Measurements from ENCODE around the gene LY6G6F. TPM values are rescaled to one million over a fixed set of nuclear protein-coding genes. Genes with fewer than 3 reads are reported as not detected.
A peak's percentile ranks its signal among the peaks of the same experiment; 100 is the strongest.

The LY6G6F gene, protein sequence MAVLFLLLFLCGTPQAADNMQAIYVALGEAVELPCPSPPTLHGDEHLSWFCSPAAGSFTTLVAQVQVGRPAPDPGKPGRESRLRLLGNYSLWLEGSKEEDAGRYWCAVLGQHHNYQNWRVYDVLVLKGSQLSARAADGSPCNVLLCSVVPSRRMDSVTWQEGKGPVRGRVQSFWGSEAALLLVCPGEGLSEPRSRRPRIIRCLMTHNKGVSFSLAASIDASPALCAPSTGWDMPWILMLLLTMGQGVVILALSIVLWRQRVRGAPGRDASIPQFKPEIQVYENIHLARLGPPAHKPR
- total RNA-seq (not detected), total RNA-seq (0 to 0.11 (median 0) reads per million in 172 experiments)
- 0.08 TPM for polyA plus RNA-seq (2013, experiment 1 of 2)
- 0.30 TPM for polyA plus RNA-seq (2013, experiment 2 of 2)

DNA sequence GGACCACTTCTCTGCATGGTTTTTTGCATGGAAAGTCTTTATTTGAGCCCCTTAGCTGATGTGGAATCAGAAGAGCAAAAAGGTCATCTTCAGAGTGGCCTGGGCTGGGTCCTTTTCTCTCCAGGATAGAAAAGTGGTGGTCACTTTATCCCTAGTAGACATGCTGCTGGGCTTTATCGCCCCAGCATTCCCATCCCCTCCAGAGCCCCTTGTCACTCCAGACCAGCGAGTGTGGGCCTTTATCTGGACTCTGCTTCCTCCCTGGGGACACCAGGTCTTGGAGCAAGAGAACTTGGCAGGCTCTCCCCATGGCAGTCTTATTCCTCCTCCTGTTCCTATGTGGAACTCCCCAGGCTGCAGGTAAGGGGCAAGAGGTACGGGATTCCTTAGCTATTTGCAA lies at the start of gene LY6G6F:
TSS of gene LY6G6F (plus strand) at position 268 of the 400 bp plus-strand sequence. CDS start at position 309, 41 bp downstream.
- ATAC-seq (ENCODE audit: poor library complexity), result no peak
- H3K4me3 Mint-ChIP-seq, result no peak within 1 kb of the TSS
- Histone ChIP-seq H3K9me3 (ENCODE audit: control insufficient read depth in 1 of 2, insufficient read depth in 1 of 2, low read length in 2 of 2) (no peaks in the 10 kb centered on the region), H3K27ac (ENCODE audit: low read depth in 1 of 2, low read length in 2 of 2) (no peak within 1 kb of the TSS), H3K36me3 (ENCODE audit: insufficient read depth, low read length) (no peaks in the 10 kb centered on the region), H3K4me1 (ENCODE audit: insufficient read depth, low read length) (peaks cover 29% of the 10 kb centered on the region), H3K27me3 (ENCODE audit: control insufficient read depth in 1 of 2, insufficient read depth in 2 of 2, low read length in 2 of 2) (no peaks in the 10 kb centered on the region), H3K4me3 (ENCODE audit: low read length) (no peak within 1 kb of the TSS)
- POLR2A ChIA-PET, result interaction anchor here (1.8 kb wide), 1 partner anchor 87 kb away, joined by 5 read pairs; no protein-coding TSS in a partner anchor
- CTCF ChIA-PET, result interaction anchor here (0.7 kb wide), 1 partner anchor 78 kb away, joined by 4 read pairs; no protein-coding TSS in a partner anchor
- H3K36me3 Mint-ChIP-seq (ENCODE audit: low read depth), result peaks cover 11% of the 10 kb centered on the region
- no peaks in the 10 kb centered on the region for H3K27me3 Mint-ChIP-seq
- peaks cover 17% of the 10 kb centered on the region for H3K4me1 Mint-ChIP-seq (ENCODE audit: low read depth)
- DNase-seq, result no peak
- TF ChIP-seq CTCF (IDR thresholded peaks at IDR 0.05), result no peak
- no peaks in the 10 kb centered on the region for H3K9me3 Mint-ChIP-seq
- intact Hi-C loops (cut with DNase I, micrococcal nuclease), result no loop called here
- H3K27ac Mint-ChIP-seq, result no peak within 1 kb of the TSS

DNA sequence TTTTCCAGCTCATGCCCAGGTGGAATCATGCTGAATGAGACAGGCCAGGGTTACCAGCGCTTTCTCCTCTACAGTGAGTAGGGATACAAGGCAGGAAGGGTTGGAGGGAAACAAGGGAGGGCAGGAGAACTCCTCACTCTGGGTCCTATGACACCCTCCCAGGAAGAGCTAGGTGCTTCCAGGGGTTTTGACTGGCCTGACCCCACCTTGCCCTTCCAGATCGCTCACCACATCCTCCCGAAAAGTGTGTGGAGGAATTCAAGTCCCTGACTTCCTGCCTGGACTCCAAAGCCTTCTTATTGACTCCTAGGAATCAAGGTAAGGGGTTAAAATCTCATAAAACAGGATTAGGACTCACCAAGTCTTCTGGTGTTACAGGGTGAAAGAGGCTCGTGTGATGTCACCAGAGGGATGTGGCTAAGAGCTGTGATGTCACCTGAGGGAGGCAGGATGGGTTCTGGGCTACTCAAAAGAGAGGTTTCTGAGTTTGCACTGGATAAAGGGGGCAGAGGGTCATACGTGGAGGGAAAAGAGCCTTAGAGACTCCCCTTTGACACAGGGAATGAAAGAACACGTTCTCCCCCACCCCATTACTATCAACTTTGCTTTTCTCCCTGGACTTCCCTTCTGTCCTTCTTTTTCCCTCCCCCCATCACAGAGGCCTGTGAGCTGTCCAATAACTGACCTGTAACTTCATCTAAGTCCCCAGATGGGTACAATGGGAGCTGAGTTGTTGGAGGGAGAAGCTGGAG lies 49.1 kb upstream of the LY6G6F start:
- H3K36me3 Mint-ChIP-seq (ENCODE audit: low read depth), result peaks cover 47% of the 10 kb centered on the region
- H3K4me3 Mint-ChIP-seq, result peak overlapping the region; percentile 95
- H3K4me1 ChIP-seq (ENCODE audit: insufficient read depth, low read length), result peaks cover 54% of the 10 kb centered on the region
- intact Hi-C loops (cut with DNase I, micrococcal nuclease), result no loop called here
- no peaks in the 10 kb centered on the region for H3K27me3 ChIP-seq (ENCODE audit: control insufficient read depth in 1 of 2, insufficient read depth in 2 of 2, low read length in 2 of 2)
- H3K27ac ChIP-seq (ENCODE audit: low read depth in 1 of 2, low read length in 2 of 2), result peak overlapping the region; percentile 15 to 32
- POLR2A ChIA-PET, result interaction anchor here (0.9 to 1.9 kb wide), 2 partner anchors 158 to 205 kb away, joined by 3 to 5 read pairs; partner anchors contain the start of genes HSPA1A, HSPA1L and NEU1
- H3K4me1 Mint-ChIP-seq (ENCODE audit: low read depth), result peaks cover 61% of the 10 kb centered on the region
- peak overlapping the region; percentile 94 for H3K27ac Mint-ChIP-seq
- peaks cover 35% of the 10 kb centered on the region for H3K36me3 ChIP-seq (ENCODE audit: insufficient read depth, low read length)
- no peak overlapping the region for H3K4me3 ChIP-seq (ENCODE audit: low read length)
- DNase-seq (peak in 4 of 14 experiments; percentile 24 to 58 (median 48)), ATAC-seq (ENCODE audit: poor library complexity) (no peak)
- H3K27me3 Mint-ChIP-seq, result no peaks in the 10 kb centered on the region
- CTCF ChIA-PET, result no interaction called here
- H3K9me3 ChIP-seq (ENCODE audit: control insufficient read depth in 1 of 2, insufficient read depth in 1 of 2, low read length in 2 of 2), result no peaks in the 10 kb centered on the region
- H3K9me3 Mint-ChIP-seq, result no peaks in the 10 kb centered on the region
- TF ChIP-seq CTCF (IDR thresholded peaks at IDR 0.05), result no peak

DNA sequence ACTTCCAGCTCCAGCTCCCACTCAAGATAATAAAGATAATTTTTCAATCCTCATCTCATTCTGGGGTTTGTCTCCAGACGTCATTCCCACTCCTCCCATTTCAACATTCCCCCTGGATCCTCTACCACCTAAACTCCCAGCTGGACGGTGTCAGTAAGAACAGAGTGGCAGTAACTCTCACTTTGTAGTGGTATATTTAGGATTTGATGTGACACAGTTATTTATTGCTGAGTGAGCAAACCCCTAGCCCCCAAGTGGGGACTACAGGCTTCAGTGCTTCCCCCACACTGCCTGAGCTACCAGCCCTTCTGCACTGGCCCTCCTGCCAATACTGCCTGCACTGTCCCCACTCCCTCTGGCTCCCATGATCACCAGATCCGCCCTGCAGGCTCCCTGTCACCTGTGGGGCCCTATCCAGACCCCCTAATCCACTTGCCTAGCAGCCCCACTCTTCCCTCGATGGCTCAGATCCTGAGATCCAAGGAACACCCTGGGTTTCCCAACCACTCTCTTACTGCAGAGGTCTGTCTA lies 48.4 kb upstream of the LY6G6F start:
- peak overlapping the region; percentile 95 for H3K4me3 Mint-ChIP-seq
- peaks cover 46% of the 10 kb centered on the region for H3K36me3 Mint-ChIP-seq (ENCODE audit: low read depth)
- peaks cover 59% of the 10 kb centered on the region for H3K4me1 Mint-ChIP-seq (ENCODE audit: low read depth)
- no peak for ATAC-seq (ENCODE audit: poor library complexity)
- ChIA-PET POLR2A (interaction anchor here (0.9 to 1.9 kb wide), 2 partner anchors 157 to 205 kb away, joined by 3 to 5 read pairs; partner anchors contain the start of genes HSPA1A, HSPA1L and NEU1), CTCF (no interaction called here)
- DNase-seq, result no peak
- H3K9me3 Mint-ChIP-seq, result no peaks in the 10 kb centered on the region
- H3K36me3 ChIP-seq (ENCODE audit: insufficient read depth, low read length), result peaks cover 38% of the 10 kb centered on the region
- intact Hi-C loops (cut with DNase I, micrococcal nuclease), result no loop called here
- H3K4me1 ChIP-seq (ENCODE audit: insufficient read depth, low read length), result peaks cover 58% of the 10 kb centered on the region
- H3K27ac ChIP-seq (ENCODE audit: low read depth in 1 of 2, low read length in 2 of 2), result no peak overlapping the region
- TF ChIP-seq CTCF (IDR thresholded peaks at IDR 0.05), result no peak
- no peaks in the 10 kb centered on the region for H3K27me3 ChIP-seq (ENCODE audit: control insufficient read depth in 1 of 2, insufficient read depth in 2 of 2, low read length in 2 of 2)
- H3K4me3 ChIP-seq (ENCODE audit: low read length), result no peak overlapping the region
- no peaks in the 10 kb centered on the region for H3K27me3 Mint-ChIP-seq
- no peaks in the 10 kb centered on the region for H3K9me3 ChIP-seq (ENCODE audit: control insufficient read depth in 1 of 2, insufficient read depth in 1 of 2, low read length in 2 of 2)
- peak overlapping the region; percentile 94 for H3K27ac Mint-ChIP-seq

Data from CD4-positive, alpha-beta T cell (primary cell).